Glutamatergic neuron (in vitro differentiated cells): Measurements from ENCODE around the gene GGPS1. TPM values are rescaled to one million over a fixed set of nuclear protein-coding genes. Genes with fewer than 3 reads are reported as not detected.

Experiments
- DNase-seq: peaks from one replicate; pipeline ENCODE4 v3.0.0; 2022
- H3K27ac Mint-ChIP-seq: one replicate; pipeline ENCODE4 v1.8.0; 2020; ENCODE audit warnings: mild to moderate bottlenecking, mixed read lengths, inconsistent platforms; ENCODE audit not compliant: unreplicated experiment
- H3K27me3 Mint-ChIP-seq: one replicate; pipeline ENCODE4 v1.8.0; 2020; ENCODE audit warnings: mild to moderate bottlenecking, moderate library complexity, mixed read lengths, inconsistent platforms; ENCODE audit not compliant: unreplicated experiment
- H3K36me3 Mint-ChIP-seq: one replicate; pipeline ENCODE4 v1.8.0; 2020; ENCODE audit warnings: mild to moderate bottlenecking, mixed read lengths, inconsistent platforms; ENCODE audit not compliant: unreplicated experiment
- H3K4me1 Mint-ChIP-seq: one replicate; pipeline ENCODE4 v1.8.0; 2020; ENCODE audit warnings: mild to moderate bottlenecking, low read depth, mixed read lengths, inconsistent platforms; ENCODE audit not compliant: unreplicated experiment
- H3K4me3 Mint-ChIP-seq: one replicate; pipeline ENCODE4 v1.8.0; 2020; ENCODE audit warnings: mild to moderate bottlenecking, mixed read lengths, inconsistent platforms; ENCODE audit not compliant: unreplicated experiment
- H3K9me3 Mint-ChIP-seq: one replicate; pipeline ENCODE4 v1.8.0; 2020; ENCODE audit warnings: mild to moderate bottlenecking, moderate library complexity, mixed read lengths, inconsistent platforms; ENCODE audit not compliant: unreplicated experiment
- total RNA-seq: library from RNA; stranded (reverse); fragmentation: NEBNext Ultra II Directional; extraction: Animal tissue kit (Norgen Biotek cat#: 25700); gene quantifications from one replicate; pipeline ENCODE4 v1.2.1, GENCODE V29; 2021; ENCODE audit not compliant: unreplicated experiment
- TF ChIP-seq, protein P1 (sequence below): fragments of 200-600 bp; sonication (generic); IDR thresholded peaks from one replicate; pipeline ENCODE4 v1.5.0; 2021; ENCODE audit not compliant: partially characterized antibody, unreplicated experiment

Gene GGPS1
- total RNA-seq, 1 donor from 2014 or later = 53.0 TPM

GRCh38 chr1:235327559-235328270 is 655 bp upstream of the GGPS1 start, which contains the start of gene ARID4B:
ARID4B (minus strand) TSS chr1:235328179; CDS start chr1:235326919, 1,260 bp downstream.
- peak; percentile 81 for DNase-seq
- H3K9me3 Mint-ChIP-seq = peaks cover 5% of the 10 kb centered on the region
- H3K27ac Mint-ChIP-seq = peak within 1 kb of the TSS; percentile 93
- H3K4me3 Mint-ChIP-seq = peak within 1 kb of the TSS; percentile 98
- TF ChIP-seq, protein P1, sequence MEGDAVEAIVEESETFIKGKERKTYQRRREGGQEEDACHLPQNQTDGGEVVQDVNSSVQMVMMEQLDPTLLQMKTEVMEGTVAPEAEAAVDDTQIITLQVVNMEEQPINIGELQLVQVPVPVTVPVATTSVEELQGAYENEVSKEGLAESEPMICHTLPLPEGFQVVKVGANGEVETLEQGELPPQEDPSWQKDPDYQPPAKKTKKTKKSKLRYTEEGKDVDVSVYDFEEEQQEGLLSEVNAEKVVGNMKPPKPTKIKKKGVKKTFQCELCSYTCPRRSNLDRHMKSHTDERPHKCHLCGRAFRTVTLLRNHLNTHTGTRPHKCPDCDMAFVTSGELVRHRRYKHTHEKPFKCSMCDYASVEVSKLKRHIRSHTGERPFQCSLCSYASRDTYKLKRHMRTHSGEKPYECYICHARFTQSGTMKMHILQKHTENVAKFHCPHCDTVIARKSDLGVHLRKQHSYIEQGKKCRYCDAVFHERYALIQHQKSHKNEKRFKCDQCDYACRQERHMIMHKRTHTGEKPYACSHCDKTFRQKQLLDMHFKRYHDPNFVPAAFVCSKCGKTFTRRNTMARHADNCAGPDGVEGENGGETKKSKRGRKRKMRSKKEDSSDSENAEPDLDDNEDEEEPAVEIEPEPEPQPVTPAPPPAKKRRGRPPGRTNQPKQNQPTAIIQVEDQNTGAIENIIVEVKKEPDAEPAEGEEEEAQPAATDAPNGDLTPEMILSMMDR = no peak
- H3K4me1 Mint-ChIP-seq = peaks cover 22% of the 10 kb centered on the region
- H3K27me3 Mint-ChIP-seq = peaks cover 7% of the 10 kb centered on the region
- no peaks in the 10 kb centered on the region for H3K36me3 Mint-ChIP-seq

- Mint-ChIP-seq H3K27me3 (peaks cover 7% of the 10 kb centered on the region), H3K4me1 (peaks cover 22% of the 10 kb centered on the region), H3K27ac (no peak overlapping the region), H3K36me3 (no peaks in the 10 kb centered on the region), H3K4me3 (no peak overlapping the region), H3K9me3 (peaks cover 5% of the 10 kb centered on the region)
- peak; percentile 35 for DNase-seq
- TF ChIP-seq, protein P1 = no peak
These were observed 951 bp downstream of the GGPS1 start for GRCh38 chr1:235329139-235329902.

DNA sequence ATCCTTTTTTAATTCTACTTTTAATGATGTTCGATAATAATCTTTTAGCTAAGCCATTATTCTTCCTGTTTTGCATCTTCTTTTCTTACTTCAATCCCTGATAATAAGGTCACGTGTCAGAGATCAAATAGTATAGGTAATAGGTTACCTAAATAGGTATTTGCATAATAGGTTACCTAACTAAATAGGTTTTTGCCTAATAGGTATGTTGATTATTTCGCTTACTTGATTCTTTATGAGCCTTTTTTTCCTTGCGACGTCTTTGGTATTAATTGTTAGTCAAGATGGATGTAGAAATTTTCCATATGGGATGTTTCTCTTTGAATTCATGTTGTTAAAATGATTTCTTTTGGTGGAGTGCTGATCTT is 2.5 kb downstream of the GGPS1 start:
- peaks cover 5% of the 10 kb centered on the region for H3K9me3 Mint-ChIP-seq
- no peak for DNase-seq
- no peaks in the 10 kb centered on the region for H3K36me3 Mint-ChIP-seq
- H3K27me3 Mint-ChIP-seq = peaks cover 7% of the 10 kb centered on the region
- H3K27ac Mint-ChIP-seq = peak overlapping the region; percentile 52
- peaks cover 19% of the 10 kb centered on the region for H3K4me1 Mint-ChIP-seq
- H3K4me3 Mint-ChIP-seq = no peak overlapping the region
- TF ChIP-seq, protein P1 = no peak

- Mint-ChIP-seq H3K27me3 (peaks cover 7% of the 10 kb centered on the region), H3K36me3 (no peaks in the 10 kb centered on the region), H3K27ac (peak overlapping the region; percentile 52), H3K4me3 (no peak overlapping the region), H3K4me1 (peaks cover 16% of the 10 kb centered on the region), H3K9me3 (peaks cover 5% of the 10 kb centered on the region)
- TF ChIP-seq, protein P1 = no peak
- no peak for DNase-seq
These were observed 3.0 kb downstream of the GGPS1 start for GRCh38 chr1:235331401-235331800.

DNA sequence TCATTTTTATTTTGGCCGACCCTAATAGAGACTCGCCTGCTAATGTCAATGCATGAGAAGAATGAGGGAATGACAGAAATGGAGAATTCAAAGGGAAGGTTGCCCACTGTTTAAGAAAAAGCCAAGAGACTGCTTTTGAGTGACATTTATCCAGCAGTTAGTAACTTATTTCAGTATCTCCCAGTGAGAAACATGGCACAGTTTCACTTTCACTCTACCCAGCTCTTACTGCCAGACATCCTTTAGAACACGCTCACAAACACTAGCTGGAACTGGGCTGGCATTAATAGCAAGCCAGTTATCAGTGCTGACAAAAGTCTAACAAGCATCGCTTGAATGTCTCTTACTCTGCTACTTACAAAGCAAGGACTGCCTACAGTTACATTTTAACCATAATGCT is 8.5 kb downstream of the GGPS1 start:
- Mint-ChIP-seq H3K27me3 (no peaks in the 10 kb centered on the region), H3K9me3 (no peaks in the 10 kb centered on the region), H3K36me3 (no peaks in the 10 kb centered on the region), H3K27ac (no peak overlapping the region), H3K4me1 (peaks cover 3% of the 10 kb centered on the region), H3K4me3 (no peak overlapping the region)
- no peak for DNase-seq
- TF ChIP-seq, protein P1 = no peak
